ENCODE measurements around the gene ANKMY1. TPM values are rescaled to one million over a fixed set of nuclear protein-coding genes. Genes with fewer than 3 reads are reported as not detected.

Gene ANKMY1
- total and polyA plus RNA-seq, 10 donors, result 7.6 to 45.5 (median 29.4) TPM

DNA sequence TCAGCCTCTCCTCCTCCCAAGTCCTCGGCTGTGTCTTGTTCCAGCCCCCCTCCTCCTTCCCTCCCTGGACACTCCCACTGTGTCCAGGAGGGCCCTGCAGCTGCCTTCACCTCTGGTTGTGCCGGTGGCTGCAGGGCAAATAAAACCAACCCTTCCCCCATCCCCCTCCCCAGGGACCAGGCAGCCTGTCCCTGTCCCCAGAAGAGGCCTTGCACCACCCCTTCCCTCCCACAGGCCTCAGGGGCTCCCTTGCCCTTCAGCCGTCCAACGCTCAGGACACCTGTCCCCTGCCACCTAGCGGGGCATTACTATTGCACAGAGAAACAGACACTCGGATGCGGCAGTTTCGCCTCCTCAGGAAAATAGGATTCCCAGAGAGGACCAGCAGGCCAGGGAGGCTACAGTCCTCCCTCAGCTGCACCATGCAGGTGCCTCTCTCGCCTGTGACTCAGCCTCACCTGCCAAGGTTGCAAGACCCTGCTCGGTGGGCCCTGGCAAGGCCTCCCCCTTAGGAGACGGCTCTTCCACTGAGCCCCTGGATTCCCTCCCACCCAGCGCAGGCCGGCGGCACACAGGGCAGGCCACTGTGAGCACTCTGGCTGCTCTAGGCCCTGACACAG, 127.8 kb downstream of the ANKMY1 start:
- TF ChIP-seq POLR2AphosphoS5 (IDR thresholded peaks at IDR 0.05) (no peak), POLR2A (IDR thresholded peaks at IDR 0.05) (no peak)
- TF ChIP-seq, protein P1, sequence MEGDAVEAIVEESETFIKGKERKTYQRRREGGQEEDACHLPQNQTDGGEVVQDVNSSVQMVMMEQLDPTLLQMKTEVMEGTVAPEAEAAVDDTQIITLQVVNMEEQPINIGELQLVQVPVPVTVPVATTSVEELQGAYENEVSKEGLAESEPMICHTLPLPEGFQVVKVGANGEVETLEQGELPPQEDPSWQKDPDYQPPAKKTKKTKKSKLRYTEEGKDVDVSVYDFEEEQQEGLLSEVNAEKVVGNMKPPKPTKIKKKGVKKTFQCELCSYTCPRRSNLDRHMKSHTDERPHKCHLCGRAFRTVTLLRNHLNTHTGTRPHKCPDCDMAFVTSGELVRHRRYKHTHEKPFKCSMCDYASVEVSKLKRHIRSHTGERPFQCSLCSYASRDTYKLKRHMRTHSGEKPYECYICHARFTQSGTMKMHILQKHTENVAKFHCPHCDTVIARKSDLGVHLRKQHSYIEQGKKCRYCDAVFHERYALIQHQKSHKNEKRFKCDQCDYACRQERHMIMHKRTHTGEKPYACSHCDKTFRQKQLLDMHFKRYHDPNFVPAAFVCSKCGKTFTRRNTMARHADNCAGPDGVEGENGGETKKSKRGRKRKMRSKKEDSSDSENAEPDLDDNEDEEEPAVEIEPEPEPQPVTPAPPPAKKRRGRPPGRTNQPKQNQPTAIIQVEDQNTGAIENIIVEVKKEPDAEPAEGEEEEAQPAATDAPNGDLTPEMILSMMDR (IDR thresholded peaks at IDR 0.05 in 8 of 11, conservative IDR thresholded peaks at IDR 0.05 in 3 of 11), result no peak
- intact Hi-C loops (cut with DNase I; ENCODE audit: low total_unique reads), result loop anchor here (10.0 kb wide), 1 partner anchor 365 kb away; no protein-coding TSS in a partner anchor
- no peaks in the 10 kb centered on the region for H3K36me3 ChIP-seq
- H3K4me1 ChIP-seq, result peaks cover 0 to 12% (median 6%) of the 10 kb centered on the region in 6 donors
- H3K9me3 ChIP-seq, result peaks cover 0 to 18% (median 6%) of the 10 kb centered on the region in 8 donors
- peaks cover 0 to 34% (median 4%) of the 10 kb centered on the region in 7 donors for H3K27me3 ChIP-seq (replicated peaks in 1 of 7)
- no peak overlapping the region for H3K4me3 ChIP-seq
- H3K27ac ChIP-seq, result no peak overlapping the region
- 82 to 90% (median 84%) methylated on average over 8 to 14 of the region's 14 CpGs for WGBS, 5 donors
- peak; percentile 63 for DNase-seq

Small RNAs within 50 kb of the gene (microRNA-seq; reads per million reads assigned to microRNA genes)
- gene MIR149, result 165 to 200 (median 195) reads per million in 3 donors

Small RNAs within 50 kb of the gene (small RNA-seq; reads per million reads assigned to genes)
- 0.28 to 1.0 (median 0.86) reads per million in 4 donors for gene MIR149

Other genes with a start within 250 kb of the ANKMY1 start
- gene GPC1, start 122.3 kb downstream of the ANKMY1 start, total RNA-seq, result 10 to 100 TPM in 5 of 7 donors, 1 to 10 TPM in 2; 7.9 to 25.0 (median 18.6) TPM
- gene GPC1, start 122.3 kb downstream of the ANKMY1 start, polyA plus RNA-seq, result 10 to 100 TPM in 1 of 3 donors, 1 to 10 TPM in 2; 4.1 to 12.4 (median 9.1) TPM
- 10 to 100 TPM in 1 of 7 donors, 1 to 10 TPM in 6; 5.9 to 13.6 (median 7.1) TPM for gene DUSP28, start 2.4 kb upstream of the ANKMY1 start, total RNA-seq
- gene DUSP28, start 2.4 kb upstream of the ANKMY1 start, polyA plus RNA-seq, result 1 to 10 TPM; 6.5 to 9.0 (median 7.9) TPM
- 100 to 1,000 TPM in 2 of 7 donors, 10 to 100 TPM in 5; 57.2 to 116 (median 73.0) TPM for gene RNPEPL1, start 10.5 kb upstream of the ANKMY1 start, total RNA-seq
- 100 to 1,000 TPM in 2 of 3 donors, 10 to 100 TPM in 1; 79.8 to 165 (median 107) TPM for gene RNPEPL1, start 10.5 kb upstream of the ANKMY1 start, polyA plus RNA-seq
- gene CAPN10, start 28.7 kb upstream of the ANKMY1 start, total RNA-seq, result 10 to 100 TPM; 43.0 to 82.6 (median 59.4) TPM
- 10 to 100 TPM; 34.7 to 83.1 (median 66.1) TPM for gene CAPN10, start 28.7 kb upstream of the ANKMY1 start, polyA plus RNA-seq
- 10 to 100 TPM; 10.3 to 25.3 (median 18.7) TPM for gene GPR35, start 67.5 kb upstream of the ANKMY1 start, total RNA-seq
- gene GPR35, start 67.5 kb upstream of the ANKMY1 start, polyA plus RNA-seq, result 10 to 100 TPM in 2 of 3 donors, 1 to 10 TPM in 1; 7.4 to 19.1 (median 17.8) TPM
- under 1 TPM in 1 of 7 donors, not detected in 6; 0.95 TPM for gene AQP12B, start 124.9 kb upstream of the ANKMY1 start, total RNA-seq
- gene AQP12B, start 124.9 kb upstream of the ANKMY1 start, polyA plus RNA-seq, result 1 to 10 TPM in 1 of 3 donors, under 1 TPM in 1, not detected in 1; 0.03 to 1.8 TPM
- gene AQP12A, start 133.9 kb upstream of the ANKMY1 start, total RNA-seq, result 1 to 10 TPM in 1 of 7 donors, not detected in 6; 1.6 TPM
- gene AQP12A, start 133.9 kb upstream of the ANKMY1 start, polyA plus RNA-seq, result 1 to 10 TPM in 1 of 3 donors, not detected in 2; 1.8 TPM

Data from spleen (tissue), 11 donors.